Astrocyte of the spinal cord (primary cell): Measurements from ENCODE around the gene FAH.
A peak's percentile ranks its signal among the peaks of the same experiment; 100 is the strongest.

Experiments
- DNase-seq: peaks from one replicate; pipeline ENCODE4 v3.0.0; 2011; ENCODE audit warnings: low read depth, low spot score
- H3K4me3 ChIP-seq: 2 replicates; pipeline ENCODE4 v1.5.1; 2011; ENCODE audit warnings: low read depth, mild to moderate bottlenecking, low read length, moderate library complexity
- CTCF ChIP-seq: IDR thresholded peaks from 2 replicates; pipeline ENCODE4 v1.5.1; 2012; ENCODE audit warnings: low read depth, mild to moderate bottlenecking, low read length, inconsistent platforms
- in situ Hi-C: cut with HindIII; loops from 2 replicates; pipeline ENCODE4 v1.10.0; 2017; ENCODE audit warnings: low sequenced_read_pairs

FAH gene

GRCh38 chr15:80160570-80161156 lies 7.9 kb downstream of the FAH start:
- in situ Hi-C loops: no loop called here
- no peak for TF ChIP-seq CTCF
- peak; percentile 85 for DNase-seq
- no peak overlapping the region for H3K4me3 ChIP-seq

- in situ Hi-C loops: no loop called here
- H3K4me3 ChIP-seq: no peak overlapping the region
- TF ChIP-seq CTCF: no peak
- no peak for DNase-seq
These were observed 8.7 kb downstream of the FAH start for GRCh38 chr15:80161468-80162016.

- H3K4me3 ChIP-seq: no peak overlapping the region
- in situ Hi-C loops: no loop called here
- DNase-seq: no peak
- no peak for TF ChIP-seq CTCF
These were observed 9.3 kb downstream of the FAH start for GRCh38 chr15:80162059-80162554.

- no peak for TF ChIP-seq CTCF
- DNase-seq: no peak
- H3K4me3 ChIP-seq: no peak overlapping the region
- in situ Hi-C loops: no loop called here
These were observed 10.4 kb downstream of the FAH start for GRCh38 chr15:80163217-80163616.

- in situ Hi-C loops: no loop called here
- no peak for TF ChIP-seq CTCF
- H3K4me3 ChIP-seq: no peak overlapping the region
- DNase-seq: no peak
These were observed 11.1 kb downstream of the FAH start for GRCh38 chr15:80163897-80164296.

GRCh38 chr15:80167936-80168335 lies 15.1 kb downstream of the FAH start:
- no peak for TF ChIP-seq CTCF
- H3K4me3 ChIP-seq: no peak overlapping the region
- DNase-seq: no peak
- in situ Hi-C loops: no loop called here
